ENCODE results near the gene ATXN2L. TPM values are rescaled to one million over a fixed set of nuclear protein-coding genes. Genes with fewer than 3 reads are reported as not detected.

The ATXN2L gene
- total and polyA plus RNA-seq, 2 of the 4 experiments (the other 2 are of a cell fraction) = 12.9 to 58.8 TPM

GRCh38 chr16:28845293-28845692 is 22.5 kb downstream of the ATXN2L start:
- in situ Hi-C loops (cut with MboI; ENCODE audit: low sequenced_read_pairs) = no loop called here
- peak; percentile 12 for DNase-seq
- peak overlapping the region; percentile 95 for H3K4me2 ChIP-seq (ENCODE audit: low read depth, low read length)

More at GRCh38 chr16:28845293-28845692, 22.5 kb downstream of the ATXN2L start:
- Histone ChIP-seq H3K9ac (ENCODE audit: low read depth, low read length) (peak overlapping the region; percentile 92), H4K20me1 (ENCODE audit: insufficient read depth, low read length) (peaks cover 11% of the 10 kb centered on the region), H2AK9ac (replicated peaks; ENCODE audit: low read depth, low read length, poor library complexity) (peak overlapping the region; percentile 98), H3K4me1 (ENCODE audit: control insufficient read depth, insufficient read depth, low read length) (peaks cover 6% of the 10 kb centered on the region), H3K9me1 (ENCODE audit: insufficient read depth, low read length) (no peaks in the 10 kb centered on the region), H2AFZ (replicated peaks; ENCODE audit: low read length, poor library complexity) (no peak overlapping the region), H2BK120ac (ENCODE audit: low read depth, low read length) (no peak overlapping the region), H3K14ac (replicated peaks; ENCODE audit: low read depth, low read length) (no peak overlapping the region), H3K79me1 (ENCODE audit: low read depth in 1 of 2, low read length in 2 of 2) (peaks cover 14 to 51% of the 10 kb centered on the region in 2 experiments; a peak in 3 of 4 replicates), H3K56ac (ENCODE audit: extremely low read depth, insufficient read depth, low read length) (no peak overlapping the region), H4K5ac (ENCODE audit: low read depth, low read length) (no peak overlapping the region), H2BK5ac (ENCODE audit: low read depth, low read length, poor library complexity, severe bottlenecking) (no peak overlapping the region), H2BK15ac (ENCODE audit: low read depth, low read length) (no peak overlapping the region), H3K9me3 (ENCODE audit: control insufficient read depth, insufficient read depth, low read length) (no peaks in the 10 kb centered on the region), H3K4ac (ENCODE audit: low read depth, low read length) (no peak overlapping the region), H3K23ac (ENCODE audit: low read depth, low read length) (no peak overlapping the region), H3K27ac (ENCODE audit: insufficient read depth, low read length) (peak overlapping the region; percentile 90; the same call in 1 of the 2 replicates), H3K18ac (ENCODE audit: low read depth, low read length) (no peak overlapping the region), H4K91ac (ENCODE audit: insufficient read depth, low read depth, low read length) (no peak overlapping the region), H3K27me3 (ENCODE audit: control insufficient read depth, insufficient read depth, low read length) (no peaks in the 10 kb centered on the region), H4K8ac (ENCODE audit: low read depth in 2 of 2, low read length in 2 of 2) (peak overlapping the region; percentile 34 to 93; a peak in 1 of 4 replicates), H2AK5ac (ENCODE audit: low read depth, low read length) (no peak overlapping the region), H2BK20ac (ENCODE audit: low read depth, low read length) (no peak overlapping the region), H3K36me3 (ENCODE audit: control insufficient read depth, insufficient read depth, low read length) (peaks cover 34% of the 10 kb centered on the region), H3K4me3 (ENCODE audit: insufficient read depth, low read depth, low read length) (peak overlapping the region; percentile 81)
- 100% methylated on average over 1 of the region's 10 CpGs; no CpG with 5 or more reads in 1 of the 2 experiments for WGBS, 2 experiments (ENCODE audit: extremely low coverage in 2 of 2, insufficient read length in 1 of 2)
- BruUV-seq (replicated peaks) = TSS peak; percentile 81
- dilution Hi-C loops (cut with HindIII; ENCODE audit: low sequenced_read_pairs, unreplicated experiment) (no loop called here), intact Hi-C loops (cut with micrococcal nuclease) (no loop called here)
- ChIA-PET POLR2A (ENCODE audit: unreplicated experiment) (interaction anchor here (1.2 kb wide), 1 partner anchor 13 kb away, joined by 3 read pairs; no protein-coding TSS in a partner anchor), CTCF (no interaction called here)
- TF ChIP-seq MAZ (IDR thresholded peaks at IDR 0.05; ENCODE audit: borderline replicate concordance, low read depth, low read length) (no peak), RAD21 (IDR thresholded peaks at IDR 0.05; ENCODE audit: low read length) (no peak), FOS (IDR thresholded peaks at IDR 0.05; ENCODE audit: low read depth, low read length) (no peak), MXI1 (IDR thresholded peaks at IDR 0.05; ENCODE audit: borderline replicate concordance, low read depth, low read length) (no peak), CTCF (conservative IDR thresholded peaks at IDR 0.05; ENCODE audit: low read depth, low read length) (no peak), POLR2A (IDR thresholded peaks at IDR 0.05; ENCODE audit: low read depth, low read length) (no peak), RCOR1 (IDR thresholded peaks at IDR 0.05; ENCODE audit: insufficient replicate concordance, low read length) (no peak), MAFK (IDR thresholded peaks at IDR 0.05; ENCODE audit: low read depth, low read length) (no peak), ELK1 (IDR thresholded peaks at IDR 0.05; ENCODE audit: borderline replicate concordance, low read depth, low read length) (no peak), BHLHE40 (IDR thresholded peaks at IDR 0.05; ENCODE audit: low read depth, low read length) (no peak), RFX5 (IDR thresholded peaks at IDR 0.05; ENCODE audit: low read depth, low read length) (no peak), USF2 (IDR thresholded peaks at IDR 0.05; ENCODE audit: low read depth, low read length) (no peak), CEBPB (IDR thresholded peaks at IDR 0.05; ENCODE audit: low read depth, low read length) (no peak), NFE2L2 (IDR thresholded peaks at IDR 0.05; ENCODE audit: low read depth, low read length) (no peak), SMC3 (IDR thresholded peaks at IDR 0.05; ENCODE audit: low read depth, low read length) (no peak), CHD1 (IDR thresholded peaks at IDR 0.05; ENCODE audit: low read depth, low read length) (no peak)
- ATAC-seq (ENCODE audit: low read depth) = no peak

Data from IMR-90 (cell line).